Right lobe of liver (tissue), 4 donors: Measurements from ENCODE around the gene COL4A3.

ENCODE experiments used
- CTCF ChIP-seq, 4 donors: fragments of 200-600 bp in 3 of 4; fragments of 450-650 bp in 1 of 4; IDR thresholded peaks; one replicate each; pipeline versions ENCODE4 v1.5.1 to v1.8.0; 2016 to 2022; ENCODE audit warnings: antibody characterized with exemption in 4 of 4, mild to moderate bottlenecking in 2 of 4
- POLR2A ChIP-seq: fragments of 450-650 bp; IDR thresholded peaks from one replicate; pipeline ENCODE4 v1.6.1; 2017; ENCODE audit warnings: antibody characterized with exemption, mild to moderate bottlenecking
- donor health status: DM: no; HTN: no; CAD: no.
- donor health status: DM: no; HTN: no; CAD: no.
- donor health status: DM: no; HTN: yes; CAD: no.

- no peak for TF ChIP-seq POLR2A
- TF ChIP-seq CTCF (IDR thresholded peaks at IDR 0.05), result no peak
These were observed 41.3 kb downstream of the COL4A3 start for GRCh38 chr2:227205701-227206100.
